ENCODE data around the gene MEIOSIN.
A peak's percentile ranks its signal among the peaks of the same experiment; 100 is the strongest.
"Not testable (repeated sequence)": the region's sequence is repeated elsewhere in the genome, so short reads cannot be mapped to it uniquely, and the experiment has no call there.

The MEIOSIN gene

GRCh38 chr19:45733160-45733810, at the start of gene MEIOSIN:
MEIOSIN (plus strand) TSS chr19:45733439; CDS start chr19:45735377, 1,938 bp downstream.
- Histone ChIP-seq H3K36me3 (ENCODE audit: insufficient read depth, low read depth, low read length) (no peaks in the 10 kb centered on the region), H3K4me3 (ENCODE audit: low read length) (no peak within 1 kb of the TSS), H3K9ac (ENCODE audit: low read depth, low read length) (no peak within 1 kb of the TSS), H3K9me3 (ENCODE audit: insufficient read depth, low read depth, low read length) (no peaks in the 10 kb centered on the region), H3K27ac (ENCODE audit: low read length) (no peak within 1 kb of the TSS), H3K4me1 (ENCODE audit: insufficient read depth, low read length) (peaks cover 6% of the 10 kb centered on the region), H3K27me3 (ENCODE audit: insufficient read depth, low read length) (no peaks in the 10 kb centered on the region)

GRCh38 chr19:45685045-45685444, 48.2 kb upstream of the MEIOSIN start:
- H3K9me3 ChIP-seq (ENCODE audit: insufficient read depth, low read depth, low read length); H3K4me3 ChIP-seq (ENCODE audit: low read length); H3K27ac ChIP-seq (ENCODE audit: low read length); H3K4me1 ChIP-seq (ENCODE audit: insufficient read depth, low read length); H3K27me3 ChIP-seq (ENCODE audit: insufficient read depth, low read length); H3K9ac ChIP-seq (ENCODE audit: low read depth, low read length): not testable (repeated sequence)
- peaks cover 53% of the 10 kb centered on the region for H3K36me3 ChIP-seq (ENCODE audit: insufficient read depth, low read depth, low read length)

- H3K27ac ChIP-seq (ENCODE audit: low read length), result no peak overlapping the region
- no peak overlapping the region for H3K9ac ChIP-seq (ENCODE audit: low read depth, low read length)
- H3K4me3 ChIP-seq (ENCODE audit: low read length), result no peak overlapping the region
- H3K27me3 ChIP-seq (ENCODE audit: insufficient read depth, low read length), result no peaks in the 10 kb centered on the region
- H3K36me3 ChIP-seq (ENCODE audit: insufficient read depth, low read depth, low read length), result peaks cover 53% of the 10 kb centered on the region
- H3K9me3 ChIP-seq (ENCODE audit: insufficient read depth, low read depth, low read length), result no peaks in the 10 kb centered on the region
- peaks cover 3% of the 10 kb centered on the region for H3K4me1 ChIP-seq (ENCODE audit: insufficient read depth, low read length)
Observed at GRCh38 chr19:45687599-45687998, 45.6 kb upstream of the MEIOSIN start.

GRCh38 chr19:45691516-45692186, 41.6 kb upstream of the MEIOSIN start, which contains the start of gene SNRPD2:
SNRPD2 (minus strand) TSS chr19:45691953; CDS start chr19:45691888, 65 bp downstream.
- Histone ChIP-seq H3K9me3 (ENCODE audit: insufficient read depth, low read depth, low read length) (no peaks in the 10 kb centered on the region), H3K27me3 (ENCODE audit: insufficient read depth, low read length) (no peaks in the 10 kb centered on the region), H3K36me3 (ENCODE audit: insufficient read depth, low read depth, low read length) (peaks cover 45% of the 10 kb centered on the region), H3K4me3 (ENCODE audit: low read length) (peak within 1 kb of the TSS; percentile 96), H3K27ac (ENCODE audit: low read length) (peak within 1 kb of the TSS; percentile 70), H3K9ac (ENCODE audit: low read depth, low read length) (peak within 1 kb of the TSS; percentile 98), H3K4me1 (ENCODE audit: insufficient read depth, low read length) (peaks cover 3% of the 10 kb centered on the region)

GRCh38 chr19:45692187-45693105, 40.8 kb upstream of the MEIOSIN start, which contains the start of gene QPCTL:
QPCTL (plus strand) TSS chr19:45692666; CDS start chr19:45692704, 38 bp downstream.
- Histone ChIP-seq H3K4me3 (ENCODE audit: low read length) (peak within 1 kb of the TSS; percentile 96), H3K9me3 (ENCODE audit: insufficient read depth, low read depth, low read length) (no peaks in the 10 kb centered on the region), H3K4me1 (ENCODE audit: insufficient read depth, low read length) (peaks cover 3% of the 10 kb centered on the region), H3K27me3 (ENCODE audit: insufficient read depth, low read length) (no peaks in the 10 kb centered on the region), H3K27ac (ENCODE audit: low read length) (peak within 1 kb of the TSS; percentile 70), H3K9ac (ENCODE audit: low read depth, low read length) (peak within 1 kb of the TSS; percentile 98), H3K36me3 (ENCODE audit: insufficient read depth, low read depth, low read length) (peaks cover 43% of the 10 kb centered on the region)

GRCh38 chr19:45693106-45693788, 40.0 kb upstream of the MEIOSIN start:
- peak overlapping the region; percentile 96 for H3K4me3 ChIP-seq (ENCODE audit: low read length)
- H3K9me3 ChIP-seq (ENCODE audit: insufficient read depth, low read depth, low read length), result no peaks in the 10 kb centered on the region
- peak overlapping the region; percentile 28 for H3K27ac ChIP-seq (ENCODE audit: low read length)
- H3K27me3 ChIP-seq (ENCODE audit: insufficient read depth, low read length), result no peaks in the 10 kb centered on the region
- H3K9ac ChIP-seq (ENCODE audit: low read depth, low read length), result peak overlapping the region; percentile 98
- H3K4me1 ChIP-seq (ENCODE audit: insufficient read depth, low read length), result peaks cover 3% of the 10 kb centered on the region
- peaks cover 43% of the 10 kb centered on the region for H3K36me3 ChIP-seq (ENCODE audit: insufficient read depth, low read depth, low read length)

- no peak overlapping the region for H3K4me3 ChIP-seq (ENCODE audit: low read length)
- H3K36me3 ChIP-seq (ENCODE audit: insufficient read depth, low read depth, low read length), result peaks cover 42% of the 10 kb centered on the region
- no peaks in the 10 kb centered on the region for H3K27me3 ChIP-seq (ENCODE audit: insufficient read depth, low read length)
- H3K9me3 ChIP-seq (ENCODE audit: insufficient read depth, low read depth, low read length), result no peaks in the 10 kb centered on the region
- H3K9ac ChIP-seq (ENCODE audit: low read depth, low read length), result no peak overlapping the region
- H3K4me1 ChIP-seq (ENCODE audit: insufficient read depth, low read length), result no peaks in the 10 kb centered on the region
- H3K27ac ChIP-seq (ENCODE audit: low read length), result no peak overlapping the region
Observed at GRCh38 chr19:45701676-45702075, 31.6 kb upstream of the MEIOSIN start.

- H3K9ac ChIP-seq (ENCODE audit: low read depth, low read length), result no peak overlapping the region
- no peaks in the 10 kb centered on the region for H3K9me3 ChIP-seq (ENCODE audit: insufficient read depth, low read depth, low read length)
- no peak overlapping the region for H3K27ac ChIP-seq (ENCODE audit: low read length)
- H3K4me1 ChIP-seq (ENCODE audit: insufficient read depth, low read length), result no peaks in the 10 kb centered on the region
- H3K27me3 ChIP-seq (ENCODE audit: insufficient read depth, low read length), result no peaks in the 10 kb centered on the region
- no peak overlapping the region for H3K4me3 ChIP-seq (ENCODE audit: low read length)
- peaks cover 24% of the 10 kb centered on the region for H3K36me3 ChIP-seq (ENCODE audit: insufficient read depth, low read depth, low read length)
Observed at GRCh38 chr19:45705115-45705514, 28.1 kb upstream of the MEIOSIN start.

- H3K4me3 ChIP-seq (ENCODE audit: low read length), result no peak overlapping the region
- H3K9ac ChIP-seq (ENCODE audit: low read depth, low read length), result no peak overlapping the region
- peaks cover 28% of the 10 kb centered on the region for H3K36me3 ChIP-seq (ENCODE audit: insufficient read depth, low read depth, low read length)
- H3K9me3 ChIP-seq (ENCODE audit: insufficient read depth, low read depth, low read length), result no peaks in the 10 kb centered on the region
- no peaks in the 10 kb centered on the region for H3K27me3 ChIP-seq (ENCODE audit: insufficient read depth, low read length)
- no peak overlapping the region for H3K27ac ChIP-seq (ENCODE audit: low read length)
- H3K4me1 ChIP-seq (ENCODE audit: insufficient read depth, low read length), result no peaks in the 10 kb centered on the region
Observed at GRCh38 chr19:45705710-45706415, 27.4 kb upstream of the MEIOSIN start.

GRCh38 chr19:45710356-45711130, 22.7 kb upstream of the MEIOSIN start:
- no peaks in the 10 kb centered on the region for H3K27me3 ChIP-seq (ENCODE audit: insufficient read depth, low read length)
- H3K9ac ChIP-seq (ENCODE audit: low read depth, low read length), result no peak overlapping the region
- H3K9me3 ChIP-seq (ENCODE audit: insufficient read depth, low read depth, low read length), result no peaks in the 10 kb centered on the region
- H3K4me3 ChIP-seq (ENCODE audit: low read length), result no peak overlapping the region
- H3K27ac ChIP-seq (ENCODE audit: low read length), result no peak overlapping the region
- peaks cover 19% of the 10 kb centered on the region; the same call in 1 of the 2 replicates for H3K36me3 ChIP-seq (ENCODE audit: insufficient read depth, low read depth, low read length)
- H3K4me1 ChIP-seq (ENCODE audit: insufficient read depth, low read length), result peaks cover 2% of the 10 kb centered on the region; the same call in 1 of the 2 replicates
